Osteocyte (in vitro differentiated cells): ENCODE data around the gene PLCB3. TPM values are rescaled to one million over a fixed set of nuclear protein-coding genes. Genes with fewer than 3 reads are reported as not detected.
"Not testable (repeated sequence)": the region's sequence is repeated elsewhere in the genome, so short reads cannot be mapped to it uniquely, and the experiment has no call there.

ENCODE experiments used
- DNase-seq: peaks from one replicate; pipeline ENCODE4 v3.0.0; 2021; ENCODE audit warnings: mixed read lengths; ENCODE audit not compliant: unreplicated experiment; ENCODE audit errors: extremely low spot score
- H3K27ac Mint-ChIP-seq: one replicate; pipeline ENCODE4 v1.8.0; 2021; ENCODE audit warnings: mild to moderate bottlenecking, mixed read lengths; ENCODE audit not compliant: unreplicated experiment
- H3K27me3 Mint-ChIP-seq: one replicate; pipeline ENCODE4 v1.8.0; 2021; ENCODE audit warnings: mixed read lengths; ENCODE audit not compliant: unreplicated experiment
- H3K36me3 Mint-ChIP-seq: one replicate; pipeline ENCODE4 v1.8.0; 2021; ENCODE audit warnings: mixed read lengths; ENCODE audit not compliant: unreplicated experiment
- H3K4me1 Mint-ChIP-seq: one replicate; pipeline ENCODE4 v1.8.0; 2021; ENCODE audit warnings: mixed read lengths; ENCODE audit not compliant: unreplicated experiment
- H3K4me3 Mint-ChIP-seq: one replicate; pipeline ENCODE4 v1.8.0; 2021; ENCODE audit warnings: mild to moderate bottlenecking, moderate library complexity, mixed read lengths; ENCODE audit not compliant: unreplicated experiment
- H3K9me3 Mint-ChIP-seq: one replicate; pipeline ENCODE4 v1.8.0; 2021; ENCODE audit warnings: mixed read lengths; ENCODE audit not compliant: unreplicated experiment
- CTCF ChIP-seq: fragments of 200-600 bp; sonication (generic); IDR thresholded peaks from 2 replicates; pipeline ENCODE4 v1.5.0; 2021; ENCODE audit warnings: antibody characterized with exemption, mild to moderate bottlenecking, moderate library complexity
- total RNA-seq: library from RNA; stranded (reverse); gene quantifications from 2 replicates; pipeline ENCODE4 v1.2.1, GENCODE V29; 2021

Gene PLCB3
- total RNA-seq, 1 donor from 2014 or later, result 32.0 TPM

- Mint-ChIP-seq H3K27me3 (no peaks in the 10 kb centered on the region), H3K9me3 (no peaks in the 10 kb centered on the region), H3K36me3 (no peaks in the 10 kb centered on the region), H3K4me3 (peak overlapping the region; percentile 91), H3K27ac (peak overlapping the region; percentile 75), H3K4me1 (peaks cover 18% of the 10 kb centered on the region)
- no peak for DNase-seq
- peak; percentile 48 for TF ChIP-seq CTCF
Measured at GRCh38 chr11:64305691-64306562, 54.6 kb downstream of the PLCB3 start.

- Mint-ChIP-seq H3K27me3 (no peaks in the 10 kb centered on the region), H3K36me3 (no peaks in the 10 kb centered on the region), H3K4me3 (peak overlapping the region; percentile 91), H3K4me1 (peaks cover 18% of the 10 kb centered on the region), H3K27ac (peak overlapping the region; percentile 75), H3K9me3 (no peaks in the 10 kb centered on the region)
- DNase-seq, result no peak
- TF ChIP-seq CTCF, result no peak
Measured at GRCh38 chr11:64306563-64306875, 55.2 kb downstream of the PLCB3 start.

GRCh38 chr11:64306876-64307622 lies 55.7 kb downstream of the PLCB3 start:
- peaks cover 18% of the 10 kb centered on the region for H3K4me1 Mint-ChIP-seq
- H3K4me3 Mint-ChIP-seq, result peak overlapping the region; percentile 91
- no peaks in the 10 kb centered on the region for H3K27me3 Mint-ChIP-seq
- DNase-seq, result no peak
- TF ChIP-seq CTCF, result no peak
- H3K27ac Mint-ChIP-seq, result peak overlapping the region; percentile 47
- H3K9me3 Mint-ChIP-seq, result no peaks in the 10 kb centered on the region
- no peaks in the 10 kb centered on the region for H3K36me3 Mint-ChIP-seq

GRCh38 chr11:64307795-64308194 lies 56.5 kb downstream of the PLCB3 start:
- not testable (repeated sequence) for H3K36me3 Mint-ChIP-seq, H3K9me3 Mint-ChIP-seq, H3K27ac Mint-ChIP-seq, H3K4me3 Mint-ChIP-seq, H3K27me3 Mint-ChIP-seq, DNase-seq
- peaks cover 18% of the 10 kb centered on the region for H3K4me1 Mint-ChIP-seq

- no peaks in the 10 kb centered on the region for H3K27me3 Mint-ChIP-seq
- no peaks in the 10 kb centered on the region for H3K9me3 Mint-ChIP-seq
- no peak for TF ChIP-seq CTCF
- no peak for DNase-seq
- peaks cover 4% of the 10 kb centered on the region for H3K36me3 Mint-ChIP-seq
- H3K27ac Mint-ChIP-seq, result peak overlapping the region; percentile 57
- H3K4me1 Mint-ChIP-seq, result peaks cover 13% of the 10 kb centered on the region
- H3K4me3 Mint-ChIP-seq, result no peak overlapping the region
Measured at GRCh38 chr11:64312947-64313346, 61.6 kb downstream of the PLCB3 start.
